K562 (cell line): ENCODE data around the gene RHEX. TPM values are rescaled to one million over a fixed set of nuclear protein-coding genes. Genes with fewer than 3 reads are reported as not detected.

Experiments
- ARID3B ChIP-seq: fragments of 250-450 bp; sonication (Bioruptor Pico); IDR thresholded peaks from 2 replicates; pipeline ENCODE4 v1.4.0; 2020; ENCODE audit warnings: borderline replicate concordance
- HNRNPUL1 ChIP-seq: fragments of 200-400 bp; formaldehyde crosslinking; IDR thresholded peaks from 2 replicates; pipeline ENCODE4 v1.6.1; 2017; ENCODE audit warnings: low read length
- SLC30A9 ChIP-seq: fragments of 250-450 bp; sonication (Bioruptor Pico); IDR thresholded peaks from 2 replicates; pipeline ENCODE4 v1.8.0; 2022; ENCODE audit warnings: mild to moderate bottlenecking, moderate library complexity
- SP1 ChIP-seq: sonication (generic); formaldehyde crosslinking; IDR thresholded peaks from 2 replicates; pipeline ENCODE4 v1.8.1; 2022; ENCODE audit warnings: mild to moderate bottlenecking, missing genetic modification reagents
- ZNF184 ChIP-seq: sonication (generic); formaldehyde crosslinking; IDR thresholded peaks from 2 replicates; pipeline ENCODE4 v1.5.0; 2020; ENCODE audit warnings: missing genetic modification reagents
- ZNF407 ChIP-seq: fragments of 450-650 bp; IDR thresholded peaks from 2 replicates; pipeline ENCODE4 v1.6.1; 2016; ENCODE audit warnings: low read depth
- polyA plus RNA-seq, 8 experiments: library from polyadenylated mRNA; depleted of rRNA in 4 of 8; stranded (reverse) in 5 of 8; unstranded in 3 of 8; fragments of >200 nt; fragmentation: Nextera tagmentation in 2 of 8; fragmentation: Illumina TruSeq in 1 of 8; extraction: Ambion mirVana in 2 of 8; extraction: Trizol in 1 of 8; gene quantifications; 2 replicates each; pipeline versions ENCODE4 v1.2.1 to v1.2.3, GENCODE V29; 2011 to 2014; ENCODE audit warnings: inconsistent platforms in 1 of 8, missing spikeins in 1 of 8
- total RNA-seq, 7 experiments: library from RNA; depleted of rRNA in 6 of 7; stranded (reverse); fragments of >200 nt in 6 of 7; fragmentation: Illumina TruSeq in 2 of 7; extraction: Trizol in 2 of 7; gene quantifications; 2 replicates each; pipeline versions ENCODE4 v1.2.1 to v1.2.3, GENCODE V29; 2011 to 2021; ENCODE audit warnings: low replicate concordance in 1 of 7

RHEX gene
- total and polyA plus RNA-seq, 9 of the 15 experiments (the other 6 are each of a cell fraction or from before 2014, with no cell fraction given), result not detected

- TF ChIP-seq ZNF407 (no peak), SP1 (CRISPR knock-in tag) (no peak), ARID3B (CRISPR knock-in tag) (no peak), ZNF184 (CRISPR knock-in tag) (no peak), HNRNPUL1 (no peak), SLC30A9 (no peak)
Observed at GRCh38 chr1:206070627-206071304, 17.8 kb downstream of the RHEX start (continued).
